Skeletal muscle satellite cell (primary cell): Measurements from ENCODE around the gene SLC12A8.
A peak's percentile ranks its signal among the peaks of the same experiment; 100 is the strongest.

ENCODE experiments used
- H3K27me3 ChIP-seq: 2 replicates; pipeline ENCODE4 v1.7.0; 2013; ENCODE audit warnings: low read length; ENCODE audit not compliant: control insufficient read depth, insufficient read depth
- H3K36me3 ChIP-seq: 2 replicates; pipeline ENCODE4 v1.7.0; 2013; ENCODE audit warnings: mild to moderate bottlenecking, control low read depth, low read length; ENCODE audit not compliant: insufficient read depth
- H3K4me1 ChIP-seq: 2 replicates; pipeline ENCODE4 v1.7.0; 2013; ENCODE audit warnings: low read length; ENCODE audit not compliant: control insufficient read depth, insufficient read depth
- H3K4me2 ChIP-seq: 2 replicates; pipeline ENCODE4 v1.7.0; 2013; ENCODE audit warnings: mild to moderate bottlenecking, low read length
- H3K4me3 ChIP-seq: 2 replicates; pipeline ENCODE4 v1.7.0; 2013; ENCODE audit warnings: low read length
- H3K9ac ChIP-seq: 2 replicates; pipeline ENCODE4 v1.7.0; 2013; ENCODE audit warnings: mild to moderate bottlenecking, low read depth, low read length, moderate library complexity
- H3K9me3 ChIP-seq: replicated peaks from 2 replicates; pipeline ENCODE4 v1.7.0; 2013; ENCODE audit warnings: mild to moderate bottlenecking, control low read depth, low read length

SLC12A8 gene

DNA sequence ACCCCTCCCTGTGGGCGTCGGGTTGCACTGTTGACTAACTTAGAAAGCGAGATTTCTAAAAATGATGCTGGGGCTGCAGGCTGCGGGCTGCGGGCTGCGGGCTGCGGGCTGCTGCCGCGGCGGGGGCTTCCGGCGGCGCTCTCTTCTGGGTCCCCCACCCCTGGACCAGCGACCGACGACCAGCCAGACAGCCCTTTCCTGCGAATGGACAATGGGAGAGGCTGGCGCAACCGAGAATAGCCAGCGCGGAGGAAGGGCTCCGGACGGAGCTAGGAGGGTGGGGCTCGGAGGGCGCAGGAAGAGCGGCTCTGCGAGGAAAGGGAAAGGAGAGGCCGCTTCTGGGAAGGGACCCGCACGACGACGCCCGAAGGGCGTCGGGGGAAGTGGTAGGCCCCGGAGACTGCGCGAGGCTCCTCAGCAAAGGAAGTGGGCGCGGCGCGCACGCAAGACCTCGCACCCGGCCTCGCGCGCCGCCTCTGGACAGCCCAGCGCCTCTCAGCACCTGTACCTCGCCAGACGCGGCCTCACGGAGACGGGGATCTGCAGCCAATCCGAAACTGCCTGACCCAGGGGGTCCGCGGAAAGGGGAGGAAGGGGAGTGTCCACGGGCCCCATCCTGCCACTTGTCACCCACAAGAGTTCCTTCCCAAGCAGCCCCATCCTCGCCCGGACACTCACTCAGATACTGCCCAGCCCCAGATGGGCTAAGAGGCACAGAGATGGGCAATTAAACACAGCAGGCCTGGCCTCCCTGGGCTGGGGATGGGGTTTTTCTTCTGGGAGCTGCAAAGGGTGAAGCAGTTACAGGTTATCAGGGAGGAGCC is 70.7 kb downstream of the SLC12A8 start:
- peak overlapping the region; percentile 26 for H3K4me3 ChIP-seq
- H3K36me3 ChIP-seq = no peaks in the 10 kb centered on the region
- H3K9me3 ChIP-seq = no peaks in the 10 kb centered on the region
- no peaks in the 10 kb centered on the region for H3K27me3 ChIP-seq
- H3K4me1 ChIP-seq = peaks cover 48% of the 10 kb centered on the region
- peak overlapping the region; percentile 24 for H3K9ac ChIP-seq
- H3K4me2 ChIP-seq = peak overlapping the region; percentile 64

DNA sequence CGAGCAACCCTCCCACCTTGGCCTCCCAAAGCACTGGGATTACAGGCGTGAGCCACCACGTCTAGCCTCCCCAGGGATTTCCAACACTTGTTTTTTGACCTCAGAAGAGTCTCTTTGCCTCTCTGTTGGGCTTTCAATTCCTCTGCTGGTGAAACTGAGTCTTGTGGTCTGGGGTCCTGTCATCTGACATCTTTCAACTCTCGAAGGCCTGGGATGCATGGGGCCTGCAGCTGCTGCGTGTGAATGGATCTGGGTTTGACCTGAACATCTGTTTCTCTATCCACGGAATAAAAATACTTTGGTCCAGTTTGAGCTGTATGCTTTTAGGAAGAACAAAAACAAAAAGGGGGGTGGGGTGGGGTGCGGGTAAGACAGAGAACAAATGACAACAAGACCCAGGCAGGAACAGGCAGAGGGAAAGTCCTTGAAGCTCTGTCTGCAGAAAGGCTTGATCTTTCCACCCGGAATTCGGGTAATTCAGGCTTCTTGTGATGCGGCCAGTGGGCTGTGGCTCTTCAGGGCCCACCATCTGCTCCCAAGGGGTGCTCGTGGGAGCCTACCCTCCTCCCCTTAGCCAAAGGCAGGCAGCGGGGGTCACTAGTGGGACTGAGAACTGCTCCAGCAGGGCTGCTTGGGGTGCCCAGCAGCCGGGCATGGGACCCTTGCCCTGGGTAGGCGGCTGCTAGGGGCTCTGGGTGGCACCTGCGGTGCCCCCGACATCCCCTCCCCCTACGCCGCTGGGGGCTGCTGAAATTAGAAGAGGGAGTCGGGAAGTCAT is 71.5 kb downstream of the SLC12A8 start:
- peak overlapping the region; percentile 64 for H3K4me2 ChIP-seq
- H3K4me1 ChIP-seq = peaks cover 48% of the 10 kb centered on the region
- H3K27me3 ChIP-seq = no peaks in the 10 kb centered on the region
- no peaks in the 10 kb centered on the region for H3K36me3 ChIP-seq
- peak overlapping the region; percentile 59 for H3K9ac ChIP-seq
- no peaks in the 10 kb centered on the region for H3K9me3 ChIP-seq
- peak overlapping the region; percentile 26 for H3K4me3 ChIP-seq

DNA sequence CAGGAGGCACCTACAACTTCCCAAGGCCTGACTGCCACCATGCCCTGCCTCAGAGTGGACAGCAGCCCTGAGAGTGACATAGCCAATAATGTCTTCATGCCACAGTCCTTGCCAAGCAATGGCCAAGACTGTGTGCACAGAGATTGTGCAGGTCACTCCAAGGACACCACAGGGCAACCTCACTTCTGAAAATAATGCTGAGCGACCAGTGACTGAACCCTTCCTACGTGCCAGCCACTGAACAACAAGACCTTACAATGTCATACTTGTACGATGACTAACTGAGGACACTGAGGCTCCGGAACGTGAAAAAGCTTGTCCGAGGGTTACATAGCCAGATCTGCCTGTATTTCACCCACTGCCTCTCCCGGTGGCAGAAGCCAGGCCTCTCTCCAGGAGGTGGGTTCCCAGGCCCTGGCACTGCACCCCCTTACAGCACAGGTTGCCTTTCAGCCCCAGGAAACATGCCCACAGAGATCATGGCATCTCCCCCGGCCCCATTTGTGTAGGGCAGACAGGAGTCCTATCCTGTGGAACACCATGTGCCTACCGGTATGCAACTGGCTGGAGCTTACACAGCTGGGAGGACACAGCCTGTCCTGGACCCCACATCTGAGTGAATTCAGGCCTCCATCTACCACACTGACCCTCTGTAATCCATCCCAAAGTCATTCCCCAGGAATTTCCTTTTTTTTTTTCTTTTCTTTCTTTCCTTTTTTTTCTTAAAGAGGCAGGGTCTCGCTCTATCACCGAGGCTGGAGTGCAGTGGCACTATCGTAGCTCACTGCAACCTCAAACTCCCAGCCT is 72.3 kb downstream of the SLC12A8 start:
- no peaks in the 10 kb centered on the region for H3K36me3 ChIP-seq
- H3K27me3 ChIP-seq = no peaks in the 10 kb centered on the region
- peak overlapping the region; percentile 59 for H3K9ac ChIP-seq
- peak overlapping the region; percentile 28 for H3K4me3 ChIP-seq
- no peaks in the 10 kb centered on the region for H3K9me3 ChIP-seq
- H3K4me2 ChIP-seq = peak overlapping the region; percentile 73
- H3K4me1 ChIP-seq = peaks cover 48% of the 10 kb centered on the region

DNA sequence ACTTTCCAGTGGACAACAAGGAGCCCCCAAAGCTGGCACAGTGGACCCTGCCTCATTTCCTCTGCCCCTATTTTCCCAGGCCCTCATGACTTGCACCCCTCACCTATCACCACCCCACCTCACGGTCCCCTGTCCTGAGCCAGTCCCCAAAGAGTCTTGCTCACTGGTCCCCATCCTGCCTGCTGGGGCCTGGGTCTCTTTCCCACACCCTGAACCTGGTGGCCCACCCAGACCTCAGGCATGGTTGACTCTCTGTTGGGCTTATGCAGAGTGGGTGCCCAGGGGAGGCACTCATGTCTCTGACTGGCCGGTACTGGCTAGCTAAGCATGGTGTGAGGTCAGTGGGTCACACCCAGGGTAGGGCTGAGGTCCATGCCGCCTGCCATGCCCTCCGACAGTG is 73.2 kb downstream of the SLC12A8 start:
- H3K36me3 ChIP-seq = no peaks in the 10 kb centered on the region
- H3K4me3 ChIP-seq = no peak overlapping the region
- H3K4me1 ChIP-seq = peaks cover 45% of the 10 kb centered on the region
- H3K9me3 ChIP-seq = no peaks in the 10 kb centered on the region
- no peak overlapping the region for H3K9ac ChIP-seq
- no peak overlapping the region for H3K4me2 ChIP-seq
- no peaks in the 10 kb centered on the region for H3K27me3 ChIP-seq

DNA sequence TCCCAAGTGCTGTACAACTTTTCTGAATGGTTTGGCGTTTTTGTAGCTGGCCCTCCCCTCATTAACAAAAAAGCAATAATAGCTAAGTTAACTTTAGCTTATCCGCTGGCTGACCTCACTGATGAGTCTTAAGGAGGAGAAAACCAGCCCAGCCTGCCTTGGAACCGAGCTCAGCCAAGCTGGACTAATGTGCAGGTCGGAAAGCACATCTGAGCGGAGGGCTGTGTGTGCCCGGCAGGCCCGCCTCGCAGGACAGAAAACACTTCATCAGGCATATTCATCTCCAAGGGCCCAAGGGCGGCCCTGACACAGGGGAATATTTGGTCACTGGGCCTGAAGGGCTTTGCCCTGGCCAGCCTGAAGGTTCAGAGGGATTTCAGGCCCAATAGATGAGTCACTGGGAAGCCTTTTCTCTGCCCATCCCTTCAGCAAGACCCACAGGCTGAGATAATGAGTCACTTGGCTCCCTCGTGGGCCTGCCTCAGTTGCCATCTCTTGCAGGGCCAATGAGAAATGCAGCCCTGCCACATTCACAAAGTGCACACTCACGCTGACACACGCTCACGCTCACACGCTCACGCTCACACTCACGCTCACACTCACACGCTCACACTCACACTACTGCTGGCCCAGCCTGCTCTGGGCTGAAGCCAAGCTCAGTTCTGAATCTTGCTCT is 75.1 kb downstream of the SLC12A8 start:
- H3K4me1 ChIP-seq = peaks cover 39% of the 10 kb centered on the region

DNA sequence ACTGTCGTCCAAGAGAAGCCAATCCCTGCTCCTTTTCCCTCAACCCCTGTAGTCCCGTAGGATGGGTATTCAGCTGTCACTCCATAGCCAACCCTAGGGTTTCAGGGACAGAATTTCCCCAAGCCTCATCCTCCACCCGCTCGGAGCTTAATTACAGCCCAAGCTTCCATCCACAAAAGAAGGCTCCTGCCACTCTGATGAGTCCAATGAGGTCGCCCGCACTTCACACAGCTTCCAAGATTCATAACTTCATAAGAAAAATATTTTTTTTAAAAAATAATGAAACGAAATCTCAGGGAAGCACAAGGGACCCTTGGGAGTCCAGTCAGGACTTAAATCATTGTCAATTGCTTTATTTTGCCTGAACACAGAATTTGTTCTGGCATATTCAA is 75.6 kb downstream of the SLC12A8 start:
- Histone ChIP-seq H3K9ac (no peak overlapping the region), H3K4me3 (no peak overlapping the region), H3K9me3 (no peaks in the 10 kb centered on the region), H3K4me1 (peaks cover 37% of the 10 kb centered on the region), H3K36me3 (no peaks in the 10 kb centered on the region), H3K27me3 (no peaks in the 10 kb centered on the region), H3K4me2 (no peak overlapping the region)

More for the DNA sequence above, 75.1 kb downstream of the SLC12A8 start:
- Histone ChIP-seq H3K4me3 (no peak overlapping the region), H3K36me3 (no peaks in the 10 kb centered on the region), H3K9me3 (no peaks in the 10 kb centered on the region), H3K4me2 (peak overlapping the region; percentile 40), H3K9ac (peak overlapping the region; percentile 33), H3K27me3 (no peaks in the 10 kb centered on the region)

DNA sequence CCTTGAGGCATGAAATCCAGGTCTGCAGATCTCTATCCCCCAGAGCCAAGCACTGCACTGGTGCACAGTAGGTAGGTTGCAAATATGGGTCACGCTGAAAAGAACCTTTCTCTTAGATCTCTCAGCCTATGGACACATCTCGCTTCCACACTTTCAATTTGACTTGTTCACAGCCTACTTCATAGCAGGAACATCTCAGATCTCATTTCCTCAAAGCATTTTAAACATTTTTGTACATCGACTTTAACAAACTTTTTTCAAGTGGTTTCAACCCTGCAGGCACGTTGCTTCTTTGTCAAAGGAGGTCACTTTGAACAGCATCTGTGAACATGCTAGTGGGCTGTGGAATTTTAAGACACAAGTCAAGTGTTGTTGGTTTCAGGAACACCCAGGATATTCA is 76.0 kb downstream of the SLC12A8 start:
- peaks cover 32% of the 10 kb centered on the region for H3K4me1 ChIP-seq

DNA sequence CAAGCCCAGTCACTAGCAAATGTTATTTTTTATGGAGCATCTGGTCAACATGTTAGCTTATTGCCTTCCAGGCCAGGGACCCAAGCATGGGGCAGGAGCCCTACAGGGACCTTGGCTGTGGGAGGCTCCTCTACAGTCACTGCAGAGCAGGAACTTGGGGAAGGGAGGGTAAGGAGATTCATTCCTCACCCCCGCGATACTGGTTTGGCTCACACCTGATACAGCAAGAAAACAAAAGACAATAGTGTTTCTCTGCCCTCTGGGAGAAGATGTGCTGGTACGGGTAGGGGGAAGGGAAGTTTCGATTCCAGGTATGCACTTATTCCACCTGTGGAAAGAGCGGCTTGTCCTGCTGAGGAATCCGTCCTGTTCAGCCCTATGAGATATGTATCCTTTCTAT is 77.6 kb downstream of the SLC12A8 start:
- H3K9ac ChIP-seq = no peak overlapping the region
- no peaks in the 10 kb centered on the region for H3K9me3 ChIP-seq
- H3K4me1 ChIP-seq = peaks cover 25% of the 10 kb centered on the region
- no peaks in the 10 kb centered on the region for H3K36me3 ChIP-seq
- no peak overlapping the region for H3K4me2 ChIP-seq
- no peaks in the 10 kb centered on the region for H3K27me3 ChIP-seq
- H3K4me3 ChIP-seq = no peak overlapping the region

More for the DNA sequence above, 76.0 kb downstream of the SLC12A8 start:
- no peak overlapping the region for H3K9ac ChIP-seq
- H3K4me3 ChIP-seq = no peak overlapping the region
- no peaks in the 10 kb centered on the region for H3K27me3 ChIP-seq
- H3K4me2 ChIP-seq = no peak overlapping the region
- no peaks in the 10 kb centered on the region for H3K9me3 ChIP-seq
- H3K36me3 ChIP-seq = no peaks in the 10 kb centered on the region

DNA sequence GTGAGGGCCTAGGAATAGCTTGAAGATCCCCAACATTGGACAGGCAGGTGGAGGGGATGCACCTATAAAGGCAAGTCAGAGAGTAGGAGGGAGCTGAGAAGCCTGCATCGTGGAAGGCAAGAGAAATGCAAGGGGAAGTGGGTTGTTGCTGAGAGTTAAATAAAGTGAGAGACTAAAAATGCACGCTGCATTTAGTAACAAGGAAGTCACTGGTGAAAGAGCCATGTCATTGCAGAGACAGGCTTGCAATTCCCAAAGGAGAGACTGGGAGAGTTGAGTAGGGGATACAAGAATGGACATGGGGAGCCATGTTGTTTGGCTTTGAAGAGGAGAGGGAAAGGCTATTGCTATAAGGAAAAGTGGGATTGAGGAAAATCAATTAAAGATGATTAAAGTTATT is 79.7 kb downstream of the SLC12A8 start:
- Histone ChIP-seq H3K4me3 (no peak overlapping the region), H3K9me3 (no peaks in the 10 kb centered on the region), H3K27me3 (no peaks in the 10 kb centered on the region), H3K4me2 (no peak overlapping the region), H3K36me3 (no peaks in the 10 kb centered on the region), H3K9ac (no peak overlapping the region), H3K4me1 (peaks cover 33% of the 10 kb centered on the region)

DNA sequence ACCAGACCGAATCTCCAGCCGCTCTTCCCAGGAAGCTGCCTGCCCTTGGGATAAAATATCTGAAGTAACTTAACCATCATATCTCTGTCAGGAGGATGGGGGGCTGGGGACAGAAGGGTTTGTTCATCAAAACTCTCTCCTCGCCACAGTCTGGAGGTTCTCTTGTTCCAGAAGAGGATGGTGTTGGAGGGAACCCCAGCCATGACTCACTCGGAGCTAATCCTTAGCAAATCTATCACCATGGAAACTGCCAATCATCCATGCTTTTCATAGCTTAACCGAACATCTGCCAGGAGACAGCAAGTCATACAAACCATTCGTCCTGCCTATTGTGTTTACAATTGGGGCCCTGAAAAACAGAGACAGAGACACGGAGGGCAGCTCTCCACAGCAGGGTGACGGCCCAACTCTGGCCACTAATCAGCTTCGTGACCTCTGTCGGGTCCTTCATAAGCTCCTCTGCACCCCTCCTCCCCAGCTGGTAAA is 83.0 kb downstream of the SLC12A8 start:
- Histone ChIP-seq H3K9me3 (no peaks in the 10 kb centered on the region), H3K36me3 (no peaks in the 10 kb centered on the region), H3K4me3 (peak overlapping the region; percentile 13), H3K9ac (peak overlapping the region; percentile 51), H3K4me2 (peak overlapping the region; percentile 72), H3K4me1 (peaks cover 34% of the 10 kb centered on the region), H3K27me3 (no peaks in the 10 kb centered on the region)
